Ureter (tissue), 1 donor: ENCODE measurements around the gene DSCAML1. TPM values are rescaled to one million over a fixed set of nuclear protein-coding genes. Genes with fewer than 3 reads are reported as not detected.

ENCODE experiments used
- DNase-seq: peaks from one replicate; pipeline ENCODE4 v3.0.0-alpha.2; 2020; ENCODE audit warnings: low spot score
- total RNA-seq: library from RNA; stranded (reverse); gene quantifications from one replicate; pipeline ENCODE4 v1.2.4, GENCODE V29; 2023
- donor health status: DM: yes; HTN: yes; CAD: no.

DSCAML1 gene
- total RNA-seq, 1 donor from 2014 or later: 0.81 TPM

DNA sequence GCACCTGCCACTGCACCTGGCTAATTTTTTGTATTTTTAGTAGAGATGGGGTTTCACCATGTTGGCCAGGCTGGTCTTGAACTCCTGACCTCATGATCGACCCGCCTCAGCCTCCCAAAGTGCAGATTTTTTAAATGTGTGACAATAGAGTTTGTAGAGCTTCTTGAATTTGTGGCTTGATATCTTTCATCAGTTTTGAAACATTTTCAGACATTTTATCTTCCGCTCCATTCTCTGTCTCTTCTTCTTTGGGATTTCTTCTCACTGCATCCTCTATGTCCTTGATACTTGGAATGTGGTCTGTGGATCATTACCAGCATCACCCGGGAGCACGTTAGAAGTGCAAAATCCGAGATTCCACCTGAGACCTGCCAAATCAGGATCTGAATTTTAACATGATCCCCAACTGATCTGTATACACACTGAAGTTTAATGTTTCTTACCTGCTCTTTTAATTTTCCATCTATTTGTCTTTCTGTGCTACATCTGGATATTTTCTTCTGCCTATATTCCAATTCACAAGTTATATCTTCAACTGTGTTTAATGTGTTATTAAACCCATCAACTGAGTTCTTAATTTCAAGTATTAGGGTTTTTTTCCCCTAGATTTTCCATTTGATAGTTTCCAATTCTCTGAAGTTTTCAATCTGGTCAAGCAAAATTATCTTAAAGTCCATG, 343.0 kb downstream of the DSCAML1 start:
- no peak for DNase-seq

DNA sequence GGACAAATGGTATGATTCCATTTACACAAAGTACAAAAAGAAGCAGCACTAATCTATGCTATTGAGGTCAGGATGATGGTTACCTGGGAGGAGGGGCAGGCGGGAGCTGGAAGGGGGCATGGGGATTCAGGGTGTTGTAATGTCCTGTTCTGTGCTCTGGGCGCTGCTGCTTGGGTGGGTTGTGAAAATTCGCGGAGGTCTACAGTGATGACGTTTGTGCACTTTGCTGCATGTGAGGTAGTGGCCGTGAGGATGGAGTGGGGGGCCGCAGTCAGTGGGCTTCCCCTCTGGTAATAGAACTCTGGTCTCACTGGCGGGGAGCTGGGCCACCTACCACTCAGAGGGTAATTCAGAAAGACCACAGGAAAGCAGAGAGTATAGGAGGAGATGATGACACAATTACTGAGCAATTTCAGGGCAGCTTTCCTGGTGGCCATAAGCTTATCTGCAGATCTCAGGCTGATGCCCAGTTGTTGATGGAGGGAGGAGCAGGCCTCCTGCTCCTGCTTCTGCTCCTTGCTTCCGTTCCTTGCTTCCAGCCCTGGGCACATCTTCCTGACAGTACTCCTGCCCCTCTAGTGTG, 347.8 kb downstream of the DSCAML1 start:
- DNase-seq: no peak

DNA sequence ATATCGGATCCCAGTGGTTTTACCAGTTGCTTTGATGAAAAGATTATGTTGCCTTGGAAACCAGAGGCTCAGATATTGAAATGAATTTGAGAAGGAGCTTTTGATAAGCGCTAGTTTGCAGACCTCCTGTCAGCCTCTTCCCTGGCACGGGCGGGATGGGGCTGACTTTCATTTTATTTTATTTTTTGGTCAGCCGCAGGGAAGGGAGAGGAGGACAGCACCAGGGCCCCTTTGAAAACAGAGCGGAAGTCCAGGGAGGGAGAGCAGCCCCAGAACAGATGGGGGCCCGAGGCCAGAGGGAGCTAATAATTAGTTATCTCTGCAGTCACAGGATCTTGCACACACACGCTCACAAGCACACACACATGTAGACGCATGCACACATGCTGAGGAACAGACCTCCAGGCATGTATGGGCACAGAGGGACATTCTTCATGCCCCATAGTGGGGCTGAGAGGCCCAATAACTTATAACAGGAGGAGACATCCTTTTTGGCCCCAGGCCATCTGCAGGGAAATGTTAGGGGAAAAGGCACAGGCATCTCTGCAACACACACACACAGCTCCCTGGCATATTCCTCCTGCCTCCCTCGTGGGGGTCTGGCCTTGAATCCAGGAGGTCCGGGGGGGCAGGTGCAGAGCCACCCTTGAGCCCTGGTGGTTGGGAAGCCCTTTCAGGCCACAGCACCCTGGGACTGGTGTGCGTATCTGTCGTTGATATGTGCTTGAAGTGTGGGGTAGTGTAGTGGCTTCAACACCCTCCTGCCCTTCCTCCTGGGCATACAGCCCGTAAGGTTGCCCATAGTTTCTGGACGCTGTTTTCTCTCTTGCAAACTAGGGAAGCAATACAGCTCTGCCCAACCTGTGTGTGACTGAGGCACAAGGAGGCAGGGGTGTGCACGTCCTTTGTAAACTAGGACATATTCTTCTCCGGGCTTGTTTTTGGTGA, 352.0 kb downstream of the DSCAML1 start:
- no peak for DNase-seq

DNA sequence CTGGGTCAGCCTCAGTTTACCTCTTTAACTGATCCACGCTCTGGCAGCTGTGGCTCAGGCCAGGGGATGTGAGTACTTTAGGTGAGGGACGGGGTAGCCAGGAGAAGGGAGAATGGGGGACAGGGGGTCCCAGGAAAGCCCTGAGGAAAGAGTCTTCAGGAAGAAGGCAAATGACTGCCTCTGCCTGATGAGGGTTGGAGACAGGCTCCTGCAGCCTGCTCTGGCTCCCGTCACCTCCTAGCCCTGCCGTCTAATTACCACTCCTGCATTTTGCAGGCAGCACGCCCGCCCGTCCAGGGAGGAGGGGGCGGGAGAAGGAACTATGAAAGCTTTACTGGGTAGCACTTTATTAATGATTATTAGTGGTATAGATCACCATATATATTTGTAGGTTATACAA, 352.8 kb downstream of the DSCAML1 start:
- DNase-seq: no peak

DNA sequence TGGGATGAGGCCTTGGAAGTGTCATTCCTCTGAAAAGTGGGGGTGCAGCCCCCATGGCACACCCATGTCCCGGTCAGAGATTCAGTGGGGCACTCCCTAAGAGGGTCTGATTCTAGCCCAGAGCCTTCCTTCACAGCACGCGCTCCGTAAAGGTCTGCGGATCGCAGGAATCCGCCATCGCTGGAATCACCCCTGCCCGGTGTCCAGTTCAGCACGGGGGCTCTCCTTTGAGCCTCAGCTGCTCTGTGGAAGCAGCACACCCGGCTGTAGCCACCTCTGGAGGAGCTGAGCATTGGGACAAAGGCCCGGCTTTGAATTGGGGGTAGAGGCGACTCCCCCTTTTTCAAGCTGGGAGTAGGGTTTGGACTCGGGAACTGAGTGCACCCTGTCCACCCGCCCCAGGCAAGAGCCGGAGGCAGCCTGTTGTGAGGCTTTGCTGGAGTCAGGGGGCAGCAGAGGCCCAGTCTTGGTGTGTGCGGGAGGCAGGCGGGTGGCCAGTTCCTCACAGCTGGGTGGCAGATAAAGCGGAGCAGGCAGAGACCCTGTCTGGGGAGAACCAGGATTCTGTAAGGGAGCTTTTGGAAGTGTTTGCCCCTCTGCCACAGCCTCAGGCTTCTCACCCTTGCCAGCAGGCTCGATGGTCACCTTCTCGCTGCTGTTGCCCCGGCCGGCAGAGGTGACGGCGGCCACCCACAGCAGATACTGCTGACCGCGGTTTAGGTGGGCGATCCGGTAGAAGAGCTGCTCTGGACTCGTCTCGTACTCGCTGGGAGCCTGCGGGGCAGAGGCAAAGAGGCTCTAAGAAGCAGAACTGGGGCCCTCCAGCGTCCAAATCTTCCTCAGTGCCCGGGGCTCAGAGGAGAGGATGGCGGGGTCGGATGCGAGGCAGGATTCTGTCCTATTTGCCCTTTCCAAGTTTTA, 353.5 kb downstream of the DSCAML1 start:
- peak; percentile 73 for DNase-seq

DNA sequence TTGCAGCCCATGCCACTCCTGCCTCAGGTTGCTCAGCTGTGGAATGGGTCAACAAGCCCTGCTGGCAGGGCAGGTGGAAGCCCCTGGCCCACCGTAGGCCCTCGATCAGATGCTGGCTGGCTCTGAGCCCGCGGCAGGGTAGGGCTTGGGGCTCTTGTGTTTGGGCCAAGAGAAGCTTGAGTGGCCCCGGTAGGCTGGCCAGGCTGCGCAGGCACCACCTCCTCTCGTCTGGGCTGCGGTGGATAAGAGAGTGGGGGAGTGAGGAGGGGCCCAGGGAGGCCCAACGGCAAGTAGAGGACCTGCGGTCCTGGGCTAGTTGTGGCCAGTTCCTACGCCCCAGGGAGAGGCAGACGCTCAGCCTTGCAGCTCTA, 354.2 kb downstream of the DSCAML1 start:
- DNase-seq: no peak

DNA sequence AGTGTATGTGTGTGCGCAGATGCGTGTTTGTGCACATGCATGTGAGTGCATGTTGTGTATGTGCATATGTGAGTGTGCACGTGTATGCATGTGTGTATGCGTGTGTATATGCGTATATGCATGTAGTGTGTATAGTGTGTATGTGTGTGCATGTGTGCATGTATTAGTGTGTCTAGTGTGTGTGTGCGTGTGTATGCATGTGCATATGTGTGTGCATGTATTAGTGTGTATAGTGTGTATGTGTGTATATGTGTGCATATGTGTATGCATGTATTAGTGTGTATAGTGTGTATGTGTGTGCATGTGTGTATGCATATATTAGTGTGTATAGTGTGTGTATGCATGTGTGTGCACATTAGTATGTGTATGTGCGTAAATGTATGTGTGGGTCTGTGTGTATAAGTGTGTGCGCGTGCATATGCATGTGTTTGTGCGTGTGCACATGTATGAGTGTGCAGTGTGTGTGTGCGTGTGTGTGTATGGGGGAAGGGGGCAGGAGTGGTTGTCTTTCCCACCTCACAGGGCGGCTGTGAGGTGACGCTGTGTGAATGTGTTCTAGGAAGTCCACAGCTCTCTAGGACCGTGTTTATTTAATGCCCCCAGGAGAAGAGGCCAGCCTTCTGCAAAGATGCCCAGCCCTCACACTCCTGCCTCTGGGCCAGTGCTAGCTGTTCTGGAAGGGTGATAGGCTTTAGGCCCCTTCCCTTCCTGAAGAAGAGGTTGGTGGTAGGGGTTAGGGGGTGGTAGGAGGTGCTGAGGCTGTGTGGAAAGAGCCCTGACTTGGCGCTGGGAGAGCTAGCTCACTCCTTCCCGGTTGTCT, 354.8 kb downstream of the DSCAML1 start:
- DNase-seq: no peak

DNA sequence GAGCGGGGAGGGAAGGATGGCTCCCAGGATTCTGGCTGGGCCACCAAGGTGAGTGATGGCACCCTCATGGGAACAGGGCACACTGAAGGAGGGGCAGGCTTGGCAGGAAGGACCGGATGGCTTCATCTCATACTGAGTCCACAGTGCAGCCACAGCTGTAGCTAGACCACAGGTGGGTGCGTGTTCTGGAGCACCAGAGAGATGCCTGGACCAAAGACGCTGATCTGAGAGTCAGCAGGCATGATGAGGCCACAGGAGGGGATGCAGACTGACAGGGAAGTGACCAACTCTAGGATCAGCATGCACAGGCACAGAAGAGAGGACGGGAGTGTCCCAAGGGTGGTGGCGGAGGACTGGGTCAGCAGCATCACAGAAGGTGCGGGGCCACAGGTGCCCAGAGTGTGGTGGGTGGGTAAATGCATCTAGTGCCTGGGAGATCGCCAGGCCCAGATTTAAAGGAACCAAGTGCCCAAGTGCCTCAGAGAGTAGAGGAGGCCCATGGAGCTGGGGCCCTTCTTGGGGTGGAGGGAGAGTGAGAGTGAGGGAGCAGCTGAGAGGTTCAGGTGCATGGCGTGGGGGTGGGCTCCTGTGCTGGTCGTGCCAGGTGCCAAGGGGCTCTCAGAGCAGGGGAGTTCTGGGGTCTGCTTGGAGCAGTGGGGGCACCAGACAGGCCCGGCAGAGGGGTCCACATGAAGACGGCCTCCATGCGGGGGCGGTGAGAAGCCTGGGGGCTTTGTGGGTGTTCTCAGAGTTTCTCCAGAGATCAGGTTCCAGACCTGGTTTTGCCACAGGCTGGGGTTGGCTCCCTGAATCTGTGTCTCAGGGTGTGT, 355.7 kb downstream of the DSCAML1 start:
- DNase-seq: no peak

DNA sequence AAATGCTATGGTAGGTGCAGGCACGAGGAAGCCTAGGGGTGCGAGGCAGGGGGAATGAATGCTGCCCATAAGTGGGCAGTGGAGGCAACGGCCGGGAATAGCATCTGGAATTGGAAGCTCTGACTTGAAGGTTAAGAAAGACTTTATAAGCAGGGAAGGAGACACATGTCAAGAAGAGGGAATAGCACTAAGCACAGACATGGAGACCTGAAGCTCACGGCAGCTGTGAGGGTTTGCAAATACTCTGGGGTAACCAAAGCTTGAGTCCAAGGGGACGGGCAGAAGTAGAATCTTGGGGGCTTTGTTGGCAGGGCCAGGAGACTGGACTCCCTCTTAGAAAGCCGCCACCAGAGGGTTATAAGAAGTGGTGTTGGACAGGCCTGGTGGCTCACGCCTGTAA, 356.8 kb downstream of the DSCAML1 start:
- DNase-seq: no peak

DNA sequence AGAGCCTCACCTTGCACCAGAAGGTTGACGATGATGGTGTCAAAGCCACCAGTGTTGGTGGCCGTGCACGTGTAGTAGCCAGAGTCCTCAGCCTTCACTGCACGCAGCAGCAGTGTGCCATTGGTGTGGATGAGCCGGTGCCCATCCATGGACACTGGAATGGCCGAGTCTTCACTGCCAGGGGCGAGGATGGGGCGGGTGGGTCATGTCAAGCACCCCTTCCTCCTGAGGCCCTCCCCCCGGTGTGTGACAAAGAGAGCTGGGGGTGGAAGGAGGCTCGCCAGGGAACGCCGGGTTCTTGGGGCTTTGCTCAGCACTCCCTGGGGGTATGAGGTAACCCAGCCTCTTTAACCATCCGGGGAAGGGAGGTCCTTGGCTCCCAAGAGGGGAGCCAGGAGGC, 357.8 kb downstream of the DSCAML1 start:
- DNase-seq: no peak

DNA sequence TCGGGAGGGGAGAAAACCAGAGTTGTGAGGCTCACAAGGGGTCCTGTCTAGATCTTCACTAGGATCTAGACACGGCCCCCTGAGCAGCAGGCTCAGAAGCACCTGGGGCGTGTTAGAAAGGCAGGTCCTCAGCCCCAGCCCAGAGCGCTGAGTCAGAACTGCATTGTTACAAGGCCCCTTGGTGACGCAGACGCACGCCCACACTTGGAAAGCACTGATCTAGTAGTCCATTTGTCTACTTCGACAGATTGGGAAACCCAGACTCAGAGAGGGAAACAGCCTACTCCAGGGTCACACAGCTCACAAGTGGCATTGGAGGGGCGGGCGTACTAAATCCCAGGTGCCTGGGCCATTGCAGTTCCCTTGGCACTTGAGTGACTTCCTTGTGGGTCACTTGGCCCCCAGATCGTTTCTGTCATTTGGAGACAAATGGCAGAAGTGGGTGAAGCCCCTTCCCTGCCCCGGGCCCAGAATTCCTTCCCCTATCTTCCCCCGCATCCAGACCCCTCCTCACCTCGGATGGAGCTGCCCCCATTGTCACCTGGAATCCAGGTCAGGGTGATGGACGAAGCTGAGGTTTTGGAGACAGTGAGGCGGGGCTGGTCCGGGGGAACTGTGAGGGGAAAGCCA, 358.5 kb downstream of the DSCAML1 start:
- DNase-seq: no peak

DNA sequence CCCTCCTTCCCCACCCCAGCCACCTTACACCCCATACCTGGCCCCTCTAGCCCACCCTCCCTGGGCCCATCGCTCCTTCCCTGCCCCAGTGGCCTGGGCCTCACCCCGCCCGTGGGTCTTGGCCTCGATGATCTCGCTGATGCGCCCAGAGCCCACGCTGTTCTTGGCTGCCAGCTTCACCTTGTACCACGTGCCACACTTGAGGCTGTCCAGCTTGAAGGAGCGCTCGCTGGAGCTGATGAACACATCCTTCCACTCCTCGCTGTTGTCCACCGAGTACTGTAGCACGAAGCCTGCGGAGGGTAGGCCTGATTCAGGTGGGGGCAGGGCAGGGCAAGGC, 359.3 kb downstream of the DSCAML1 start:
- DNase-seq: no peak

DNA sequence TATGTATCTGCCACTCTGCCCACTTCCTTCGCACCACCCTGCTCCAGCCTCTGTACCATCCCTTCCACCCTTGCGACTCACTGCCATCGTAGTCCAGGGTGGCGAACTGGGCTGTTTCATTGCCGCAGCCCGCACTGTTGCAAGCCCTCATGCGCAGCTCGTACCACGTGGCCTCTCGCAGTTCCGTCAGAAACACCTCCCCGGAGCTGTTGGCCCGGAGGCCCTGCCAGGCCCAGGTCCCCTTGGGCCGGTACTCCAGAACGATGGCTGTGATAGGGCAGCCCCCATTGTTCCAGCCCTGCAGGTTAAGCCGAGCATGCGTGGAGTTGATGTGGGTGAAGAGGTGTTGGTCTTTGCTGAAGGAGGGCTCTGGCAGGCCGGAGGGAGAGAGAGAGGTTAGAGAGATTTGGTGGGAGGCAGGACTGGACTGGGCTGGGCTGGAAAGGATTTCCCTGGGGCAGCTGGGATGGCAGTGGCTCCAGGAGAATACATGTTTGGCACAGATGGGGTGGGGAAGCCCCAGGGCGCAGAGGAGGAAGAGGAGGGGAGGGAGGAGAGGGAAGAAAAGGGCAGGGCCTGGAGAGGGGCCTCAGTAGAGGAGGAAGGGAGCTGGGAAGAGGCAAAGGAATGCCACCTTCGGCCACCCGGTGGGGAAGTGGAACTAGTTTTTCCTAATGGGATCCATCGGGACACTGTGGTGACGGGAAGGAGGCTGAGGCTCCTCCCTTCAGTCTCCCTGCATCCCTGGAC, 359.8 kb downstream of the DSCAML1 start:
- DNase-seq: no peak

DNA sequence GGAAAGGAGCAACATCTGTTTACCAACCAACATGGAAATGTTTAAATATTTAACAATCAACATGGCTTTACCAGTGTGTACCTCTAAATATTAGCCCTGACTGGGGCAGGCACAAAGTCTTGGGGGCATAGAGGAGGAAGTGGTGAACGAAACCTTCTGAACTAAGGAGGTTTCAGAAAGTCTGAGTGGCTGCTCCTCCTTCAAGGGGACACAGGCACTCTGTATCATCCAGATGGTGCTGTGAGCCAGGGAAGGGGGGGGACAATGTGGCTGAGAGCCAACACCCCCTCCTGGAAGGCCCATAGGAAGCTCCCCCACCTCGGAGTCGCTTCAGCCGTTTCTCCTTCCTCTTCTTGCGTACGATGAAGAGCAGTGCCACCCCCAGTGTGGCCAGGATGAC, 361.7 kb downstream of the DSCAML1 start:
- DNase-seq: no peak

DNA sequence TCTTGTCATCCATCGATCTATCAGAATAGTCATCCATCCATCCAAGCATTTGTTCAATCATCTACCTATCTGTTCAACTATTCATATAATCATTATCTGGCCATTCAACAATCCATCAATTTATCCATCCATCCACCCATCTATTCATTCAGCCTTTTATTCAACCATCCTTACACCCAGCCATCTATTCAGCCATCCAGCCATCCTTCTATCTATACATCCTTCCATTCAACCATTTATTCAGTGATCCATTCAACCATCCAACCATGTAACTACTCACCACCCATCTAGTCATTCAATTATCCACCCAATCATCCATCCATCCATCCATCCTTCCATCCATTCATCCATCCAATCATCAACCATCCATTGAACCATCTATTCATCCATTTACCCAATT, 362.5 kb downstream of the DSCAML1 start:
- DNase-seq: no peak

DNA sequence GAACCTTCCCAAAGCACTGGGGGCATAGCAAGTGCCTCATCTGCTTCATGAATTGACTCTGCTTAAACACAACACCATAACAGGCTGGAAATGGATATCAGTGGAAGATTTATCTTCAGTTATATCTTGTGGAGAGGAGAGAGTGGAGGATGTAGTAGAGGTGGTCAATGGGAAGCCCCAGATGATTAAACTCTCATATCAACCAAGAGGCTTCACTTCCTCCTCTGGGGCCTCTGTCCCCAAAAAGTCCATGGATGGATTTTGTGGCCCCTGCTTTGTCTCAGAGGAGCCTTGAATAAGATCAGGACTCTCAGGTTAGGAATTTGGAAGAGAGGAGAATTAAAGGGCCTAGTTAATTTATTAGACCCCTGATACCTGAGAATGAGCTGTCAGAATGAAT, 363.3 kb downstream of the DSCAML1 start:
- DNase-seq: no peak

DNA sequence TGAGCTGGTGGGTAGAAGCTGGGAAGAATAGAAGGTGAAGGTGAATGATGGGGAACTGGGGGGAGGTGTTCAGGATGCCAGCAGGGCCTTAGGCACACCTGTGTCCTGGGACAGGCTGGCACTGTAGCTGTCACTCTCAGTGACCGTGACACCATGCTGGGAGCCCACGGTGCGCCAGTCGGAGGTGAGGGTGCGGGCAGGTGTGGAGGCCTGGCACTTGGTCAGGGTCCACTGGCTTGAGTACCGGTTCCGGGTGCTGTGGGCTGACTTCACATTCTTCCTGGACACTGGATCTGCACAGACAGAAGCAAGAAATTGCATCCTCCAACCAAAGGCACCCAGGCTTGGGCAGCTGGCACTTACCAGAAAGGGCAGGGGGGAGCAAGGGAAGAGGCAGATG, 365.6 kb downstream of the DSCAML1 start:
- DNase-seq: no peak

DNA sequence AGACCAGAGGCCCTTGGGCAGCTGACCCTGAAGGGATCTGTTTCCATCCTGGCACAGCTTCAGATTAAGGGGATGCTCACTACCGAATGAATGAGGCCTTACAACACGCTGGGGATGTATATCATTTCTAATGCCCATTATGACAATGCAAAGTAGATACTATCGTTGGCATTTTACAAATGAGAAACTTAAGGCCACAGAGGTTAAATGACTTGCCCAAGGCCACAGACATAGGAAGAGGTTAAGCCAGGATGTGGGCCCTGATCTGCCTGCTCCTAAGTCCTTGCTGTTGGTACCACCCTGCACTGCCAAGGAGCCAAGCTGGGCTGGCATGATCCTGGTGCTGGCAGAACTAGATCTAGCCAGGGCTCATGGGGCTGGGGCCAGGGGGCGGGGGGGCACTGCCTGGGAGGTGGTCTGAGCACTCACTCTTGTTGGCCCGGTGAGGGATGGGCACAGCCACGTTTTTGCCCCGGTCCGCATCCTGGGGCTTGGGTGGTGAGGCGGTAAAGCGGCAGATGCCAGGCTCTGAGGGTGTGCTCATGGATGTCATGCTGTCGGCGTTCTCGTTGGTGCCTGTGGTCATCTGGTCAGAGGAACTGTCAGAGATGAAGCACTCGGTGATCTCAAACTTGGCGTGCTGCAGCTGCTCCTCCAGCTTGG, 366.6 kb downstream of the DSCAML1 start:
- DNase-seq: no peak
